Activated B cell treated with CpG ODN at 0.5 μM for 24 hours (primary cell): Measurements from ENCODE around the gene CYTH4. TPM values are rescaled to one million over a fixed set of nuclear protein-coding genes. Genes with fewer than 3 reads are reported as not detected.

Experiments used
- ATAC-seq: fragments of 200-7000 bp; cut with Tn5 transposase; one replicate; pipeline ENCODE4 v1.10.0; 2021; ENCODE audit warnings: low read depth, mild to moderate bottlenecking, moderate library complexity
- CTCF ChIA-PET: fragments of 350-600 bp; sonication (Branson Sonifier 250); formaldehyde crosslinking; loops from one replicate; lab custom pipeline; 2021; ENCODE audit warnings: antibody characterized with exemption; lab: Charles Lee
- POLR2A ChIA-PET: fragments of 350-600 bp; sonication (Branson Sonifier 250); formaldehyde crosslinking; loops from one replicate; lab custom pipeline; 2021; ENCODE audit warnings: antibody characterized with exemption; lab: Charles Lee
- DNase-seq: peaks from one replicate; pipeline ENCODE4 v3.0.0; 2022
- H3K27ac Mint-ChIP-seq: one replicate; pipeline ENCODE4 v1.8.0; 2020; ENCODE audit warnings: mixed read lengths
- H3K27me3 Mint-ChIP-seq: one replicate; pipeline ENCODE4 v1.8.0; 2021; ENCODE audit warnings: mixed read lengths
- H3K36me3 Mint-ChIP-seq: one replicate; pipeline ENCODE4 v1.8.0; 2021; ENCODE audit warnings: low read depth, mixed read lengths
- H3K4me1 Mint-ChIP-seq: one replicate; pipeline ENCODE4 v1.8.0; 2021; ENCODE audit warnings: mixed read lengths
- H3K4me3 Mint-ChIP-seq: one replicate; pipeline ENCODE4 v1.8.0; 2020; ENCODE audit warnings: mild to moderate bottlenecking, mixed read lengths
- H3K9me3 Mint-ChIP-seq: one replicate; pipeline ENCODE4 v1.8.0; 2020; ENCODE audit warnings: mixed read lengths
- intact Hi-C: fragments of 100-400 bp; cut with micrococcal nuclease; formaldehyde crosslinking; loops from one replicate; pipeline ENCODE4 v1.15.1; 2024
- total RNA-seq: library from RNA; stranded (reverse); gene quantifications from 2 replicates; pipeline ENCODE4 v1.2.3, GENCODE V29; 2022
- TF ChIP-seq, protein P1 (sequence below): fragments of 200-600 bp; IDR thresholded peaks from one replicate; pipeline ENCODE4 v1.8.0; 2022; ENCODE audit warnings: antibody characterized with exemption, mild to moderate bottlenecking

Gene CYTH4
- total RNA-seq, 1 donor from 2014 or later: 40.3 TPM

DNA sequence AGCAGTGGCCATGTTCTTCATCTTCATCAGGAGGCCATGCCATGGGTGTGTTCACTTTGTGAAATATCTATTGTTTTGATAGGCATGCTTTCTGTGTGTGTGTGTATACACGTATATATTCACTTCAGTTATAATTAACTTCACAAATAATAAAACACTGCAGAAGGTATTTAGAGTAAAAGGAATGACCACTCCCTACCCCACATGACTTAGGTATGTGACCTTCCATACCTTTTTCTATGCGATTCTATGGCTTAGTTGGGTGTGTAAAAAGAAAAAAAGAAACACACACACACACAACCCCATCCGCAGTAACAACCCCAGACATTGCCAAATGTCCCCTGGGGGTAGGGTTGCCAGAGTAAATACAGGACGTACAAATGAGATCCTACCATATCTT is 72.0 kb downstream of the CYTH4 start:
- ATAC-seq: no peak
- H3K27me3 Mint-ChIP-seq: peaks cover 13% of the 10 kb centered on the region
- no peaks in the 10 kb centered on the region for H3K36me3 Mint-ChIP-seq
- ChIA-PET CTCF (no interaction called here), POLR2A (no interaction called here)
- H3K4me1 Mint-ChIP-seq: no peaks in the 10 kb centered on the region
- intact Hi-C loops: no loop called here
- DNase-seq: no peak
- TF ChIP-seq, protein P1, sequence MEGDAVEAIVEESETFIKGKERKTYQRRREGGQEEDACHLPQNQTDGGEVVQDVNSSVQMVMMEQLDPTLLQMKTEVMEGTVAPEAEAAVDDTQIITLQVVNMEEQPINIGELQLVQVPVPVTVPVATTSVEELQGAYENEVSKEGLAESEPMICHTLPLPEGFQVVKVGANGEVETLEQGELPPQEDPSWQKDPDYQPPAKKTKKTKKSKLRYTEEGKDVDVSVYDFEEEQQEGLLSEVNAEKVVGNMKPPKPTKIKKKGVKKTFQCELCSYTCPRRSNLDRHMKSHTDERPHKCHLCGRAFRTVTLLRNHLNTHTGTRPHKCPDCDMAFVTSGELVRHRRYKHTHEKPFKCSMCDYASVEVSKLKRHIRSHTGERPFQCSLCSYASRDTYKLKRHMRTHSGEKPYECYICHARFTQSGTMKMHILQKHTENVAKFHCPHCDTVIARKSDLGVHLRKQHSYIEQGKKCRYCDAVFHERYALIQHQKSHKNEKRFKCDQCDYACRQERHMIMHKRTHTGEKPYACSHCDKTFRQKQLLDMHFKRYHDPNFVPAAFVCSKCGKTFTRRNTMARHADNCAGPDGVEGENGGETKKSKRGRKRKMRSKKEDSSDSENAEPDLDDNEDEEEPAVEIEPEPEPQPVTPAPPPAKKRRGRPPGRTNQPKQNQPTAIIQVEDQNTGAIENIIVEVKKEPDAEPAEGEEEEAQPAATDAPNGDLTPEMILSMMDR: no peak
- H3K9me3 Mint-ChIP-seq: no peaks in the 10 kb centered on the region
- no peak overlapping the region for H3K4me3 Mint-ChIP-seq
- no peak overlapping the region for H3K27ac Mint-ChIP-seq

GRCh38 chr22:37354670-37355069 is 72.4 kb downstream of the CYTH4 start:
- Mint-ChIP-seq H3K27ac (no peak overlapping the region), H3K4me3 (no peak overlapping the region), H3K36me3 (no peaks in the 10 kb centered on the region), H3K27me3 (peaks cover 13% of the 10 kb centered on the region), H3K9me3 (no peaks in the 10 kb centered on the region), H3K4me1 (no peaks in the 10 kb centered on the region)
- DNase-seq (no peak), ATAC-seq (no peak)
- TF ChIP-seq, protein P1: no peak
- intact Hi-C loops: no loop called here
- POLR2A ChIA-PET: no interaction called here
- CTCF ChIA-PET: no interaction called here

GRCh38 chr22:37355174-37355573 is 72.9 kb downstream of the CYTH4 start:
- Mint-ChIP-seq H3K27ac (no peak overlapping the region), H3K9me3 (no peaks in the 10 kb centered on the region), H3K4me3 (no peak overlapping the region), H3K4me1 (no peaks in the 10 kb centered on the region), H3K27me3 (peaks cover 13% of the 10 kb centered on the region), H3K36me3 (no peaks in the 10 kb centered on the region)
- POLR2A ChIA-PET: no interaction called here
- no peak for DNase-seq
- intact Hi-C loops: no loop called here
- CTCF ChIA-PET: no interaction called here
- ATAC-seq: no peak
- TF ChIP-seq, protein P1: no peak

GRCh38 chr22:37356922-37357321 is 74.6 kb downstream of the CYTH4 start:
- H3K36me3 Mint-ChIP-seq: no peaks in the 10 kb centered on the region
- intact Hi-C loops: no loop called here
- TF ChIP-seq, protein P1: no peak

GRCh38 chr22:37357446-37358075 is 75.3 kb downstream of the CYTH4 start:
- Mint-ChIP-seq H3K9me3 (no peaks in the 10 kb centered on the region), H3K36me3 (no peaks in the 10 kb centered on the region), H3K4me1 (no peaks in the 10 kb centered on the region), H3K4me3 (no peak overlapping the region), H3K27me3 (peaks cover 9% of the 10 kb centered on the region), H3K27ac (no peak overlapping the region)
- TF ChIP-seq, protein P1: no peak
- DNase-seq (no peak), ATAC-seq (no peak)
- intact Hi-C loops: no loop called here
- CTCF ChIA-PET: no interaction called here
- POLR2A ChIA-PET: no interaction called here

More at GRCh38 chr22:37356922-37357321, 74.6 kb downstream of the CYTH4 start:
- H3K27me3 Mint-ChIP-seq: peaks cover 13% of the 10 kb centered on the region
- no peaks in the 10 kb centered on the region for H3K4me1 Mint-ChIP-seq
- POLR2A ChIA-PET: no interaction called here
- H3K27ac Mint-ChIP-seq: no peak overlapping the region
- CTCF ChIA-PET: no interaction called here
- ATAC-seq (no peak), DNase-seq (no peak)
- H3K4me3 Mint-ChIP-seq: no peak overlapping the region
- no peaks in the 10 kb centered on the region for H3K9me3 Mint-ChIP-seq
